PC-3 (cell line): Measurements from ENCODE around the gene AICDA. TPM values are rescaled to one million over a fixed set of nuclear protein-coding genes. Genes with fewer than 3 reads are reported as not detected.

Source experiments
- ATAC-seq: fragments of 200-7000 bp; cut with Tn5 transposase; 2 replicates; pipeline ENCODE4 v1.9.1; 2020; ENCODE audit warnings: mild to moderate bottlenecking, moderate library complexity
- BruUV-seq: library from RNA; stranded (reverse); fragments of 400-500 nt; replicated peaks from 2 replicates; lab custom pipeline; 2021; lab: Mats Ljungman, UMichigan
- CTCF ChIA-PET: fragments of 300-600 bp; sonication (Branson Sonifier 250); formaldehyde crosslinking; loops from one replicate; lab custom pipeline; 2022; ENCODE audit warnings: antibody characterized with exemption; lab: Charles Lee
- POLR2A ChIA-PET: fragments of 300-600 bp; sonication (Branson Sonifier 250); formaldehyde crosslinking; loops from one replicate; lab custom pipeline; 2022; ENCODE audit warnings: antibody characterized with exemption; ENCODE audit not compliant: unreplicated experiment; lab: Charles Lee
- DNase-seq: peaks from one replicate; pipeline ENCODE4 v3.0.0-alpha.2; 2015
- H2AFZ ChIP-seq: fragments of 300-600 bp; sonication (generic); 2 replicates; pipeline ENCODE4 v1.6.0; 2016; ENCODE audit warnings: antibody characterized with exemption, low read length
- H3F3A ChIP-seq: fragments of 300-600 bp; sonication (generic); one replicate; pipeline ENCODE4 v1.6.0; 2017; ENCODE audit warnings: antibody characterized with exemption, low read length, control low read depth, mild to moderate bottlenecking; ENCODE audit not compliant: unreplicated experiment
- H3K27ac ChIP-seq: fragments of 300-600 bp; sonication (generic); 2 replicates; pipeline ENCODE4 v1.5.1; 2016; ENCODE audit warnings: mild to moderate bottlenecking, low read length
- H3K27me3 ChIP-seq: fragments of 300-600 bp; sonication (generic); 2 replicates; pipeline ENCODE4 v1.6.1; 2016; ENCODE audit warnings: low read length, mixed read lengths
- H3K36me3 ChIP-seq: fragments of 300-600 bp; sonication (generic); 2 replicates; pipeline ENCODE4 v1.6.1; 2016; ENCODE audit warnings: low read depth, mixed run types, low read length, mixed read lengths
- H3K4me1 ChIP-seq: fragments of 300-600 bp; sonication (generic); 2 replicates; pipeline ENCODE4 v1.5.1; 2016; ENCODE audit warnings: low read length; ENCODE audit not compliant: insufficient read depth
- H3K4me2 ChIP-seq: fragments of 300-600 bp; sonication (generic); 2 replicates; pipeline ENCODE4 v1.6.0; 2016; ENCODE audit warnings: low read length
- H3K4me3 ChIP-seq: fragments of 300-600 bp; sonication (generic); 2 replicates; pipeline ENCODE4 v1.5.1; 2016; ENCODE audit warnings: mild to moderate bottlenecking, low read length, mixed read lengths
- H3K79me2 ChIP-seq: fragments of 300-600 bp; sonication (generic); 2 replicates; pipeline ENCODE4 v1.6.1; 2017; ENCODE audit warnings: low read length, mixed read lengths
- H3K9ac ChIP-seq: fragments of 300-600 bp; sonication (generic); 2 replicates; pipeline ENCODE4 v1.6.0; 2016; ENCODE audit warnings: mild to moderate bottlenecking, low read length
- H3K9me2 ChIP-seq: fragments of 300-600 bp; sonication (generic); replicated peaks from 2 replicates; pipeline ENCODE4 v1.6.1; 2016; ENCODE audit warnings: mixed run types, low read length, mixed read lengths
- H3K9me3 ChIP-seq: fragments of 300-600 bp; sonication (generic); 2 replicates; pipeline ENCODE4 v1.6.1; 2016; ENCODE audit warnings: low read length, mixed read lengths
- H4K20me1 ChIP-seq: fragments of 300-600 bp; sonication (generic); 2 replicates; pipeline ENCODE4 v1.6.1; 2016; ENCODE audit warnings: low read length, mixed read lengths
- CTCF ChIP-seq: fragments of 300-600 bp; sonication (generic); conservative IDR thresholded peaks from 2 replicates; pipeline ENCODE4 v1.5.1; 2017; ENCODE audit warnings: antibody characterized with exemption, low read depth, mild to moderate bottlenecking, low read length
- EZH2 ChIP-seq: fragments of 300-600 bp; sonication (generic); IDR thresholded peaks from one replicate; pipeline ENCODE4 v1.6.1; 2017; ENCODE audit warnings: antibody characterized with exemption, mild to moderate bottlenecking, low read length; ENCODE audit not compliant: unreplicated experiment
- EZH2phosphoT487 ChIP-seq: fragments of 300-600 bp; sonication (generic); IDR thresholded peaks from 2 replicates; pipeline ENCODE4 v1.6.1; 2018; ENCODE audit warnings: mild to moderate bottlenecking, antibody characterized with exemption, low read length, borderline replicate concordance
- intact Hi-C: fragments of 100-400 bp; cut with micrococcal nuclease; formaldehyde crosslinking; loops from 2 replicates; pipeline ENCODE4 v1.9.0; 2023
- total RNA-seq: library from RNA; depleted of rRNA; stranded (reverse); fragments of >200 nt; gene quantifications from 2 replicates; pipeline ENCODE4 v1.2.3, GENCODE V29; 2014; rRNA removed

Gene AICDA
- total RNA-seq, 1 experiment from 2014 or later: not detected

- Histone ChIP-seq H2AFZ (no peak overlapping the region), H3K27ac (no peak overlapping the region), H3K79me2 (no peaks in the 10 kb centered on the region), H3K4me3 (no peak overlapping the region), H3K27me3 (peaks cover 8% of the 10 kb centered on the region; the same call in 1 of the 2 replicates), H3K9me3 (no peaks in the 10 kb centered on the region), H3K4me1 (no peaks in the 10 kb centered on the region), H3K9me2 (no peaks in the 10 kb centered on the region), H3K4me2 (no peak overlapping the region), H3F3A (no peaks in the 10 kb centered on the region), H4K20me1 (no peaks in the 10 kb centered on the region), H3K36me3 (no peaks in the 10 kb centered on the region), H3K9ac (no peak overlapping the region)
- no peak for ATAC-seq
- POLR2A ChIA-PET: interaction anchor here (0.6 kb wide), 1 partner anchor 40 kb away, joined by 7 read pairs; no protein-coding TSS in a partner anchor
- BruUV-seq: no TSS peak
- peak; percentile 41 for DNase-seq
- TF ChIP-seq EZH2phosphoT487 (no peak), EZH2 (no peak), CTCF (no peak)
- intact Hi-C loops: no loop called here
- CTCF ChIA-PET: no interaction called here
Measured at GRCh38 chr12:8554451-8555195, 58.0 kb downstream of the AICDA start.

GRCh38 chr12:8553088-8553627 lies 59.5 kb downstream of the AICDA start:
- no peak overlapping the region for H2AFZ ChIP-seq
- DNase-seq (no peak), ATAC-seq (no peak)
- no peak overlapping the region for H3K4me2 ChIP-seq
- H3K9ac ChIP-seq: no peak overlapping the region
- TF ChIP-seq EZH2: no peak
- TF ChIP-seq EZH2phosphoT487: no peak
- no peak for TF ChIP-seq CTCF
- H3K9me2 ChIP-seq: no peaks in the 10 kb centered on the region
- H3K36me3 ChIP-seq: no peaks in the 10 kb centered on the region
- POLR2A ChIA-PET: no interaction called here
- no peaks in the 10 kb centered on the region for H3K9me3 ChIP-seq
- no peak overlapping the region for H3K27ac ChIP-seq
- H3F3A ChIP-seq: no peaks in the 10 kb centered on the region
- intact Hi-C loops: no loop called here
- H3K4me3 ChIP-seq: no peak overlapping the region
- H4K20me1 ChIP-seq: no peaks in the 10 kb centered on the region
- H3K27me3 ChIP-seq: peaks cover 10% of the 10 kb centered on the region; the same call in 1 of the 2 replicates
- H3K79me2 ChIP-seq: no peaks in the 10 kb centered on the region
- no peaks in the 10 kb centered on the region for H3K4me1 ChIP-seq
- CTCF ChIA-PET: no interaction called here
- no TSS peak for BruUV-seq

Other genes with a start within 250 kb of the AICDA start
- gene CLEC6A, start 156.9 kb downstream of the AICDA start, total RNA-seq: not detected in 2 replicates
- not detected in 2 replicates for gene CLEC4D, start 99.4 kb downstream of the AICDA start, total RNA-seq
- not detected in 2 replicates for gene CLEC4E, start 72.0 kb downstream of the AICDA start, total RNA-seq
- gene MFAP5, start 50.0 kb upstream of the AICDA start, total RNA-seq: not detected in 2 replicates
- gene RIMKLB, start 85.1 kb upstream of the AICDA start, total RNA-seq: 1.3 and 4.9 TPM in 2 replicates
- 0.12 and 0.36 TPM in 2 replicates for gene A2ML1, start 209.8 kb upstream of the AICDA start, total RNA-seq